NOMO-1 treated with DMSO at 0.1 percent for 48 hours (cell line): ENCODE measurements around the gene NUP93.

ENCODE experiments used
- DNase-seq: peaks from one replicate; lab custom pipeline; 2025; ENCODE audit not compliant: unreplicated experiment; lab: John Stamatoyannopoulos, UW

NUP93 gene

DNA sequence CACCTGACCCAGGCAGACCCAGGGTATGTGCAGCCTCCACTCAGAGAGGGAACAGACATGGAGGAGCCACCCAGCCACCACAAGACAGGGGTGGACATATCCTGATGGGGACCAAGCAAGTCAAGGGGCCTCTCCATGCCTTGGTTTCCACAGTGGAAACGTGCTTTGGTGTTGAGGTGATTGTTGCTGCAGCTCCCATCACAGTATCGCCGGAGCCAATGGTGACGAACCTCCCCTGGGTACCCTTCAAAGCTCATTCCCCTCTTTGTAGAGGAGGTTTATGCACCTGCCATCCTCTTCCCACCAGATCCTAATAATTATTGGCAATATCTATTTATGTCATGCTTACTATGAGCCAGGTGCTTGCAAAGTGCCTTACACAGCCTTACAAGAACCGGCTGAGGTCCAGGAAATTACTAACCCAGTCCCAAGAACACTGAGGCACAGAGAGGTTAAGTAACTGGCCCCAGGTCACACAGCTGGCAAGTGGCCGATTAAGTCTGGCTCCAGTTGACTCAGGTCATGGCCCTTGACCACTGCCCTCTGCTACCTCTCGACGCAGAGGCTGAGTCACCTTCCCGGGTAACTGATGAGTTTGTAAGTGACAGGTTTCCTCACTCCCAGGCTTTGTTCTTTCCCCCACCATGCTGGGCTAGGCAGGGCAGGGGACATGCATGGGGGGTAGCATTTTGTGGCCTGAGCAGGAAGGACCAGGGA lies 155.7 kb downstream of the NUP93 start:
- no peak for DNase-seq

- no peak for DNase-seq
Measured at GRCh38 chr16:56886296-56886695, 156.4 kb downstream of the NUP93 start.

- DNase-seq: no peak
Measured at GRCh38 chr16:56886826-56887225, 156.9 kb downstream of the NUP93 start.

DNA sequence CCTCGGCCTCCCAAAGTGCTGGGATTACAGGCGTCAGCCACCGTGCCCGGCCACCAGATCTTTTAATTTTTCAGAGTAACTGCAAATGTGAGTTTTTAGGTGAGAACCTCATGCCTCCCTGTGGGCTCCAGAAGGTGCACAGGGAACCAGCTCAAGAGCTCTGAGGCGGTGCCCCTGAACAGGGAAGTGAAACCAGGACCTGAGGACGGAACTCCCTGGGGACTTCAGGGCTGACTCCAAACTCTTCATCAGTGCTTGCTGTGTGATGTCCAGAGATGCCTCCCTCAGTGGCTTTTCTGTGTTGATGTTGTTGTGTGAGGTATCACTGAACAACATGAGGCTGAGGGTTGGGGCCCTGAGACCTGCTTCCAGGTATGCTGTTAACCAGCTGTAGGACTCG lies 158.9 kb downstream of the NUP93 start:
- peak; percentile 88 for DNase-seq

- DNase-seq: no peak
Measured at GRCh38 chr16:56889206-56889605, 159.3 kb downstream of the NUP93 start.

DNA sequence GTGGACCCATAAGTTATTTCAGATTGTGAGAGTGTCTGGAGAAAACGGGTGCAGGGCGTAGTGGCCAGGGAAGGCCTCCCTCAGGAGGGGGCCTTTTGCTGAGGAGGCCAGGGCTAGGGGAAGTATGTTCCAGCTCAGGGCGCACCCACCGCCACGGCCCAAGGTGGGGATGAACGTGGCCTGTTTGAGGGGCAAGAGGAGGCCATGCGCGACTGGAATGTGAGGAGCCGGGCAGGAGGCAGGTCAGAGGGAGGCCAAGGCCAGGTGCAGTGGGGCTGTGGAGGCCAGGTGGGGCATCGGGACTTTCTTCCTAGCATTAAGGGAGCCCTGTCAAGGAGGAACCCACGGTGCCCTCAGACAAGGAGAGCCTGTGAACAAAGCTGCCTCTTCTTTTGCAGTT lies 161.8 kb downstream of the NUP93 start:
- no peak for DNase-seq

GRCh38 chr16:56892705-56893104 lies 162.8 kb downstream of the NUP93 start:
- no peak for DNase-seq

DNA sequence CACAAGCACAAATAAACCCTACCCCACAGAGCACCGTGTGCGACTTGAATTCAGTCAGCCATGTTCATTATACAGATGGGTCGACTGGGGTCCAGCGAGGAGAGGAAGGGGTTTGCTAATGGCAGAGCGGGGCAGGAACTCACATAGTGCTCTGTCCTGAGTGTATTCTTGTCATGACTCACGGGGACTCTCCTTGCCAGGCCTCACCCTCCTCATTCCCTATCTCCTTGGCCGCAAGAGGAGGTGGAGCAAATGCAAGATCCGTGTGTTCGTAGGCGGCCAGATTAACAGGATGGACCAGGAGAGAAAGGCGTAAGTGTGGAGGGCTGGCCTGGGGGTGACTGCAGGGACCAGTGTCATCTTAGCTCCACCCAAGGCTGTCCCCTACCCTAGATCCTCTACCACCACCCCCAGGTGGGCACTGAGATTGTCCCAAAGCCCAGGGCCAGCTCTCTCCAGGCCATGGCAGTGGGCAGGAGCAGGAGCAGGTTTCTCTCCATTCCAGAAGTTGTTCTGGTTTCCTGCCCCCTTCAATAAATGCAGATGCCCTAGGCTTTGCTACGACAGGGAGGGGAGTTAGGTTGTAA lies 164.5 kb downstream of the NUP93 start:
- DNase-seq: no peak

DNA sequence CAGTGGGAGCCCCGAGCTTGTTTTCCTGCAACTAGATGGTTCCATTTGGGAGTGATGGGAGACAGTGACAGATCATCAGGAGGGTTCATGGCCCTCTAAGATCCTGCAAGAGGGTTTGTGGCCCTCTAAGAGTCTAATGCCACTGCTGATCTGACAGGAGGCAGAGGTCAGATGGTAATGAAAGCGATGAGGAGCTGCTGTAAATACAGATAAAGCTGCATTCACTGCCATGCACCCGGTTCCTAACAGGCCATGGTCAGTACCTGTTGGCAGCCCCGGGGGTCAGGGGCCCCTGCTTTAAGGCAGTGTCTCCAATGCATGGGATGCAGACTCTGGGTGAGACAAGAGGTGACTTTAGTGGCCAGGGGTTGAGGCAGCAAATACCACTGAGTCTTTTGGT lies 165.9 kb downstream of the NUP93 start:
- DNase-seq: no peak

GRCh38 chr16:56896244-56896643 lies 166.3 kb downstream of the NUP93 start:
- DNase-seq: no peak

DNA sequence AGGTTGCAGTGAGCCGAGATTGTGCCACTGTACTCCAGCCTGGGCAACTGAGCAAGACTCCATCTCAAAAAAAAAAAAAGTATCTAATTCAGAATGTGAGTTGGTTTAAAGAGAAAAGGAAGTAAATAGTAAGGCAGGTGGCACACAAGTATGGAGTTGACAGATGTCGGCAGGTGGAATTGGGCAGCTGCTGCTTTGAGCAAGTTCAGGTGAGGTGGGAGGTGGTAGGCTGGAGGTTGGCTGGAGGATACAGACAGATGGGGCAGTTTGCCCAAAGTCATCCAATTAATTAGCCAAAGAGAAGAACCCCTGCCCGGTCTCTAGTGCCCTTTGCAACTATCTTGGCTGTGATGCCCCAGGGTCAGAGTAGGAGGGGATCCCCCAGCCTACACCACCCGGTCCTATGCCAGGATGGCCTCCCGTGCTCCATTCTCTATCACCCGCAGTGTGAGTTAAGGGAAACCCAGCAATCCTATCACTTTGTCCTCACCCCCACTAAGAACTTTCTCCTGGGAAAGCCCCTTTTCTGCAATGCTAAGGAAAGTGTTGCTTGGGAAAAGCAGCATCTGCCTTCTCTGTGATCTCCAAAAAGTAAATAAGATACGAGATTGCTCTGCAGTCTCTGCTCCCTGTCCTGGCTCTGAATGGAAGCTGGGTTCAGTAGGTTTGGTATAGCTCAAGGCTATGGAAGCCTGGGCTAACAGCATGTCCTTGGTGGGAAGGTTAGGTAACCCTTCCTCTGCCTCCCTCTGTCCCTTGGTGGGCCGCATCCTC lies 167.3 kb downstream of the NUP93 start:
- DNase-seq: no peak

DNA sequence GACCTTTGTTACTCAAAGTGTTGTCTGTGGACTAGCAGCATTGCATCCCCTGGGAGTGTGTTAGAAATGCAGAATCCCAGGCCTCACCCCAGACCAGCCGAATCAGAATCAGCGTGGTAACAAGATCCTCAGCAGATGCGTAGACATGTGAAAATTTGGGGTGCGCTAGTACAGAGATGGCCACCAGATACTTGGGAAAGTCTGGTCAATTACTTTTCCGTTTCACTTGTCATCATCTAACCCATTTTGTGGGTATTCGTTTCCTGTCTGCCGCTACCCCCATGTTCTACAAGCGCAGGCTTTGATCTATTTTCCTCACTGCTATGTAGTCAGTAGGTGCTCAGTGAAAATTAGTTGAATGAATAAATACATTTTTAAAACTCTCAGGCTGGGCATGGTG lies 168.9 kb downstream of the NUP93 start:
- no peak for DNase-seq
